HCT116 (cell line): ENCODE data around the gene LRRC31. TPM values are rescaled to one million over a fixed set of nuclear protein-coding genes. Genes with fewer than 3 reads are reported as not detected.

Experiments
- ATAC-seq: fragments of 200-7000 bp; cut with Tn5 transposase; 2 replicates; pipeline ENCODE4 v1.9.1; 2020; ENCODE audit warnings: mild to moderate bottlenecking, moderate library complexity
- BruUV-seq: library from RNA; stranded (reverse); fragments of 400-500 nt; replicated peaks from 2 replicates; lab custom pipeline; 2021; lab: Mats Ljungman, UMichigan
- CTCF ChIA-PET: fragments of 300-600 bp; sonication (Branson Sonifier 250); formaldehyde crosslinking; loops from one replicate; lab custom pipeline; 2021; ENCODE audit warnings: antibody characterized with exemption; lab: Charles Lee
- POLR2A ChIA-PET: fragments of 300-600, 350-600 bp; sonication (Branson Sonifier 250); formaldehyde crosslinking; loops from one replicate; lab custom pipeline; 2021; ENCODE audit warnings: antibody characterized with exemption; lab: Charles Lee
- RAD21 ChIA-PET, 2 experiments: fragments of 300-600 bp; sonication (Branson Sonifier 250); formaldehyde crosslinking; loops; one replicate each; lab custom pipeline; 2023; ENCODE audit warnings: low total read pairs in 2 of 2; ENCODE audit not compliant: uncharacterized antibody in 2 of 2, unreplicated experiment in 2 of 2, low non-redundant PET in 1 of 2; lab: Charles Lee
- DNase-seq: peaks from one replicate; pipeline ENCODE4 v3.0.0-alpha.2; 2010; ENCODE audit warnings: low read depth, low spot score
- H2AFZ ChIP-seq: fragments of 200-600 bp; shearing (Covaris generic), sonication (generic); 2 replicates; pipeline ENCODE4 v1.6.1; 2017; ENCODE audit warnings: low read depth, mixed run types, mixed read lengths, antibody characterized with exemption, low read length; ENCODE audit not compliant: poor library complexity, severe bottlenecking
- H3K27ac ChIP-seq: 2 replicates; pipeline ENCODE4 v1.5.1; 2012; ENCODE audit warnings: low read depth, low read length
- H3K27me3 ChIP-seq: fragments of 200-600 bp; sonication (generic); 2 replicates; pipeline ENCODE4 v1.6.1; 2016; ENCODE audit warnings: mixed run types, low read length, mixed read lengths; ENCODE audit not compliant: insufficient read depth
- H3K36me3 ChIP-seq, 2 experiments: fragments of 200-500 bp in 1 of 2; fragments of 200-600 bp in 1 of 2; sonication (Bioruptor generic) in 1 of 2; sonication (generic) in 1 of 2; 2 replicates each; pipeline versions ENCODE4 v1.5.1 to v1.6.1; 2014 to 2016; ENCODE audit warnings: low read length in 2 of 2, inconsistent platforms in 1 of 2, mixed read lengths in 1 of 2, mixed run types in 1 of 2; ENCODE audit not compliant: insufficient read depth in 2 of 2, control insufficient read depth in 1 of 2
- H3K4me1 ChIP-seq, 2 experiments: fragments of 200-600 bp in 1 of 2; sonication (generic) in 1 of 2; 2 replicates each; pipeline versions ENCODE4 v1.5.1 to v1.6.1; 2012 to 2017; ENCODE audit warnings: low read length in 2 of 2, inconsistent platforms in 1 of 2, mild to moderate bottlenecking in 1 of 2, mixed read lengths in 1 of 2, mixed run types in 1 of 2, moderate library complexity in 1 of 2; ENCODE audit not compliant: insufficient read depth in 2 of 2, control insufficient read depth in 1 of 2
- H3K4me2 ChIP-seq: fragments of 200-600 bp; sonication (generic); 2 replicates; pipeline ENCODE4 v1.6.1; 2017; ENCODE audit warnings: mixed run types, low read length, mixed read lengths
- H3K4me3 ChIP-seq, 2 experiments: fragments of 200-600 bp in 1 of 2; sonication (generic) in 1 of 2; replicated peaks in 1 of 2; 2 replicates each; pipeline ENCODE4 v1.5.1; 2011 to 2016; ENCODE audit warnings: low read length in 2 of 2, control low read depth in 1 of 2, low read depth in 1 of 2, mild to moderate bottlenecking in 1 of 2, mixed read lengths in 1 of 2, mixed run types in 1 of 2
- H3K79me2 ChIP-seq: fragments of 200-600 bp; sonication (generic); 2 replicates; pipeline ENCODE4 v1.6.1; 2017; ENCODE audit warnings: mild to moderate bottlenecking, mixed run types, low read length, moderate library complexity, mixed read lengths; ENCODE audit not compliant: insufficient read depth
- H3K9ac ChIP-seq: fragments of 200-600 bp; sonication (generic); 2 replicates; pipeline ENCODE4 v1.6.1; 2016; ENCODE audit warnings: low read length, mixed read lengths
- H3K9me2 ChIP-seq: fragments of 200-600 bp; sonication (generic), shearing (Covaris generic); 2 replicates; pipeline ENCODE4 v1.6.1; 2017; ENCODE audit warnings: mixed run types, mild to moderate bottlenecking, moderate library complexity; ENCODE audit not compliant: insufficient read depth
- H3K9me3 ChIP-seq, 2 experiments: fragments of 200-500 bp in 1 of 2; fragments of 200-600 bp in 1 of 2; sonication (Bioruptor generic) in 1 of 2; sonication (generic) in 1 of 2; 2 replicates each; pipeline ENCODE4 v1.6.1; 2014 to 2017; ENCODE audit warnings: low read length in 2 of 2, mixed read lengths in 2 of 2, inconsistent platforms in 1 of 2, low read depth in 1 of 2, mild to moderate bottlenecking in 1 of 2, mixed run types in 1 of 2, moderate library complexity in 1 of 2; ENCODE audit not compliant: control insufficient read depth in 1 of 2, insufficient read depth in 1 of 2
- H4K20me1 ChIP-seq: fragments of 200-600 bp; sonication (generic), shearing (Covaris generic); 2 replicates; pipeline ENCODE4 v1.6.1; 2017; ENCODE audit warnings: mixed run types, mild to moderate bottlenecking, moderate library complexity; ENCODE audit not compliant: insufficient read depth
- ATF3 ChIP-seq: IDR thresholded peaks from 2 replicates; pipeline ENCODE4 v1.6.1; 2012
- CEBPB ChIP-seq: IDR thresholded peaks from 2 replicates; pipeline ENCODE4 v1.6.1; 2012; ENCODE audit warnings: low read depth
- CTCF ChIP-seq, 3 experiments: fragments of 200-600 bp in 1 of 3; sonication (generic) in 1 of 3; IDR thresholded peaks in 2 of 3; conservative IDR thresholded peaks in 1 of 3; 2 replicates each; pipeline ENCODE4 v1.5.1; 2012 to 2017; ENCODE audit warnings: low read depth in 2 of 3, low read length in 2 of 3, antibody characterized with exemption in 1 of 3, borderline replicate concordance in 1 of 3, control low read depth in 1 of 3, mild to moderate bottlenecking in 1 of 3, mixed read lengths in 1 of 3, mixed run types in 1 of 3, moderate library complexity in 1 of 3; ENCODE audit not compliant: insufficient read depth in 1 of 3
- EGR1 ChIP-seq: IDR thresholded peaks from 2 replicates; pipeline ENCODE4 v1.6.1; 2012; ENCODE audit warnings: low read depth
- ELF1 ChIP-seq: IDR thresholded peaks from 2 replicates; pipeline ENCODE4 v1.6.1; 2012; ENCODE audit warnings: low read depth, borderline replicate concordance
- EZH2phosphoT487 ChIP-seq: fragments of 200-600 bp; IDR thresholded peaks from 2 replicates; pipeline ENCODE4 v1.6.1; 2018; ENCODE audit warnings: antibody characterized with exemption, borderline replicate concordance
- FOSL1 ChIP-seq: IDR thresholded peaks from 2 replicates; pipeline ENCODE4 v1.6.1; 2012; ENCODE audit warnings: low read depth
- JUND ChIP-seq: IDR thresholded peaks from 2 replicates; pipeline ENCODE4 v1.6.1; 2012
- POLR2A ChIP-seq: IDR thresholded peaks from 2 replicates; pipeline ENCODE4 v1.7.0; 2011; ENCODE audit warnings: borderline replicate concordance; ENCODE audit not compliant: insufficient read depth, insufficient read length; ENCODE audit errors: extremely low read depth
- POLR2AphosphoS5 ChIP-seq: IDR thresholded peaks from 2 replicates; pipeline ENCODE4 v1.6.1; 2011; ENCODE audit warnings: mild to moderate bottlenecking, low read depth, low read length, moderate library complexity
- REST ChIP-seq: IDR thresholded peaks from 2 replicates; pipeline ENCODE4 v1.6.1; 2012; ENCODE audit warnings: low read depth
- SIN3A ChIP-seq: IDR thresholded peaks from 2 replicates; pipeline ENCODE4 v1.6.1; 2012; ENCODE audit warnings: low read depth
- YY1 ChIP-seq: IDR thresholded peaks from 2 replicates; pipeline ENCODE4 v1.6.1; 2011; ENCODE audit warnings: low read length, low read depth, moderate library complexity, mild to moderate bottlenecking; ENCODE audit not compliant: insufficient replicate concordance; ENCODE audit errors: extremely low read depth
- ZFX ChIP-seq: fragments of 450-650 bp; IDR thresholded peaks from 2 replicates; pipeline ENCODE4 v1.6.1; 2017
- intact Hi-C: fragments of 100-400 bp; cut with micrococcal nuclease; formaldehyde crosslinking; loops from 2 replicates; pipeline ENCODE4 v1.10.0; 2022
- total RNA-seq: library from RNA; stranded (reverse); gene quantifications from one replicate; pipeline ENCODE4 v1.2.1, GENCODE V29; 2021; ENCODE audit not compliant: unreplicated experiment

Gene LRRC31
- total RNA-seq, 1 experiment from 2014 or later = not detected

GRCh38 chr3:169835533-169835932 lies 34.2 kb downstream of the LRRC31 start (continued):
- TF ChIP-seq EGR1 (no peak), SIN3A (no peak), EZH2phosphoT487 (no peak), POLR2A (no peak), ZFX (no peak), FOSL1 (no peak)

GRCh38 chr3:169827712-169828111 lies 42.0 kb downstream of the LRRC31 start:
- Histone ChIP-seq H3K9ac (no peak overlapping the region), H3K36me3 (no peaks in the 10 kb centered on the region), H3K9me3 (no peaks in the 10 kb centered on the region), H4K20me1 (no peaks in the 10 kb centered on the region), H3K4me3 (no peak overlapping the region), H3K79me2 (no peaks in the 10 kb centered on the region), H3K9me2 (no peaks in the 10 kb centered on the region), H3K27me3 (no peaks in the 10 kb centered on the region), H3K27ac (no peak overlapping the region), H2AFZ (no peak overlapping the region), H3K4me2 (no peak overlapping the region), H3K4me1 (no peaks in the 10 kb centered on the region)
- no peak for TF ChIP-seq ELF1
- no peak for TF ChIP-seq CEBPB
- TF ChIP-seq POLR2AphosphoS5 = no peak
- TF ChIP-seq CTCF (IDR thresholded peaks at IDR 0.05 in 2 of 3, conservative IDR thresholded peaks at IDR 0.05 in 1 of 3; ENCODE audit: borderline replicate concordance in 1 of 3, insufficient read depth in 1 of 3, low read depth in 2 of 3, low read length in 2 of 3) = no peak
- no peak for TF ChIP-seq ZFX
- no peak for TF ChIP-seq REST
- no peak for TF ChIP-seq YY1
- TF ChIP-seq ATF3 = no peak
- no peak for TF ChIP-seq JUND
- ChIA-PET CTCF (no interaction called here), POLR2A (no interaction called here), RAD21 (no interaction called here)
- ATAC-seq (no peak), DNase-seq (no peak)
- no TSS peak for BruUV-seq
- intact Hi-C loops = no loop called here
